ENCODE measurements around the gene ARID5B. TPM values are rescaled to one million over a fixed set of nuclear protein-coding genes. Genes with fewer than 3 reads are reported as not detected.

The ARID5B gene
- total RNA-seq, 1 donor from 2014 or later = 1.1 TPM

DNA sequence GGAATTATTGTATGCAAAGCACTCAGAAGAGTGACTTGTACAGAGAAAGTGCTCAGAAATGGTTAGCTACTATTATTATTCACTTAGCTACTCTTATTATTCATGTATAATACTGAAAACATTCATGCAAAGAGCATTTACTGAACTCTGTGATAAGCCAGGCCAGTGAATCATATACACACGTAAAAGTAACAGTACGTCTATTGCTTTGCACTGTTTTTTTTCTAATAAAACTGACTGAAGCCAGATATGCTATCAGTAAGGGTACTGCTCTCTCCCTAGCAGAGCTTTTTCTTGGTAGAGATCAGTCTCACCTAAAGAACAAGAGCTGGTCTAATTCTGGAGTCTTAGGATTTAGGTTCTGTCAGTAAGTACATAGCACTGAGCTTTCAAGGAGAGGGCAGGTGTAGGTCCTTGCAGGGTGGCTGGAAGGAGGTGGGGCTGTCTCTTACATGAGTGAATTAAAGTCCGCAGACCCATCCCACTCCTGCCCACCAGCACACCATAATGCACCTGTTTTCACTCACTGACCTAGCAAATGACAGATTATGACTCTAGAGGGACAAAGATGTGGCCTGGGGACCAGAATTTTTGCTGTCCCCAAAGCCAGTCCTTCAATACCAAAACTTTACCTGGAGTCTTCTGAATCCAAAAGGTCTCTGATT, 145.9 kb downstream of the ARID5B start:
- TF ChIP-seq, protein P1, sequence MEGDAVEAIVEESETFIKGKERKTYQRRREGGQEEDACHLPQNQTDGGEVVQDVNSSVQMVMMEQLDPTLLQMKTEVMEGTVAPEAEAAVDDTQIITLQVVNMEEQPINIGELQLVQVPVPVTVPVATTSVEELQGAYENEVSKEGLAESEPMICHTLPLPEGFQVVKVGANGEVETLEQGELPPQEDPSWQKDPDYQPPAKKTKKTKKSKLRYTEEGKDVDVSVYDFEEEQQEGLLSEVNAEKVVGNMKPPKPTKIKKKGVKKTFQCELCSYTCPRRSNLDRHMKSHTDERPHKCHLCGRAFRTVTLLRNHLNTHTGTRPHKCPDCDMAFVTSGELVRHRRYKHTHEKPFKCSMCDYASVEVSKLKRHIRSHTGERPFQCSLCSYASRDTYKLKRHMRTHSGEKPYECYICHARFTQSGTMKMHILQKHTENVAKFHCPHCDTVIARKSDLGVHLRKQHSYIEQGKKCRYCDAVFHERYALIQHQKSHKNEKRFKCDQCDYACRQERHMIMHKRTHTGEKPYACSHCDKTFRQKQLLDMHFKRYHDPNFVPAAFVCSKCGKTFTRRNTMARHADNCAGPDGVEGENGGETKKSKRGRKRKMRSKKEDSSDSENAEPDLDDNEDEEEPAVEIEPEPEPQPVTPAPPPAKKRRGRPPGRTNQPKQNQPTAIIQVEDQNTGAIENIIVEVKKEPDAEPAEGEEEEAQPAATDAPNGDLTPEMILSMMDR (IDR thresholded peaks at IDR 0.05; ENCODE audit: partially characterized antibody, unreplicated experiment) = no peak
- H3K9me3 Mint-ChIP-seq (ENCODE audit: unreplicated experiment) = no peaks in the 10 kb centered on the region
- no peak overlapping the region for H3K27ac Mint-ChIP-seq (ENCODE audit: unreplicated experiment)
- H3K4me1 Mint-ChIP-seq (ENCODE audit: low read depth, unreplicated experiment) = peaks cover 46% of the 10 kb centered on the region
- H3K27me3 Mint-ChIP-seq (ENCODE audit: unreplicated experiment) = peaks cover 2% of the 10 kb centered on the region
- no peak overlapping the region for H3K4me3 Mint-ChIP-seq (ENCODE audit: unreplicated experiment)
- DNase-seq = no peak
- no peaks in the 10 kb centered on the region for H3K36me3 Mint-ChIP-seq (ENCODE audit: unreplicated experiment)

DNA sequence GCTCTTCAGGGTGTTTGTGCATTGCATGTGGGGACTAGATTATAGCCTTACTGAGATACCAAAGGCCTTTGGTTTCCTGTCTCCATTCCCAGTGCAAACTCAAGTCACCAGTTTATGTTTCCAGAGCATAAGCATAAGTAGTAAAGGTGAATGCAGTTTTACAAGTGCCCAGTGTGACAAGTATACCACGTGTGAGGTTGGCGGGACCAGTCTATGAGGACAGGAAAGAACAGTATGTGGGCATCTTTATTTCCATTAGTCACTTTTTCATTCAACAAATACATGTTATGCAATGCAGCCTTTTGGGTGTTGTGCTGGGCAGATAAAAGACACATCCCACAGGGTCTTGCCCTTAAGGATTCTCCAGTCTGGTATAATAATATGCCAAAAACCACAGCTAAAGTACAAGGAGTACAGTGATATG, 146.5 kb downstream of the ARID5B start:
- H3K27me3 Mint-ChIP-seq (ENCODE audit: unreplicated experiment) = peaks cover 2% of the 10 kb centered on the region
- H3K4me3 Mint-ChIP-seq (ENCODE audit: unreplicated experiment) = peak overlapping the region; percentile 53
- H3K9me3 Mint-ChIP-seq (ENCODE audit: unreplicated experiment) = no peaks in the 10 kb centered on the region
- DNase-seq = no peak
- TF ChIP-seq, protein P1 (IDR thresholded peaks at IDR 0.05; ENCODE audit: partially characterized antibody, unreplicated experiment) = no peak
- no peaks in the 10 kb centered on the region for H3K36me3 Mint-ChIP-seq (ENCODE audit: unreplicated experiment)
- peaks cover 44% of the 10 kb centered on the region for H3K4me1 Mint-ChIP-seq (ENCODE audit: low read depth, unreplicated experiment)
- peak overlapping the region; percentile 22 for H3K27ac Mint-ChIP-seq (ENCODE audit: unreplicated experiment)

DNA sequence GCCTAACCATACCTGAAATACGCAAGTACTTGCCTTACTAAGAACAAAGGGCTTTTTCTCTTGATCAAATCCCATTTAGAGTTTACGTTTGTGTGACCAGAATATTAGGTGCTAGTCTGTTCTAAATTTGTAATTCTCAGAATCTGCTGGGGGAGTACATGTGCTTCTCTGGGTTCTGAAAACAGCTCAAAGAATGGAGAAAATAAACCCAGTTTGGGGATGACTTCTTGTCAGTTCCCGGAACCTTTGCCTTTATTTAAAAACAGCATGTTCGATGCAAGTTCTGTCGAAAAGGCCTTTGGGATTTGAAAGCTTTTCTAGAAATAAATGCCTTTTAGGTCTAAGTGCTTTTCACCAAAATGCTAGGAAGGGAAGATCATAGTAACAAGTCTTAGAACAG, 147.0 kb downstream of the ARID5B start:
- H3K36me3 Mint-ChIP-seq (ENCODE audit: unreplicated experiment) = no peaks in the 10 kb centered on the region
- no peak for DNase-seq
- no peak overlapping the region for H3K27ac Mint-ChIP-seq (ENCODE audit: unreplicated experiment)
- H3K4me3 Mint-ChIP-seq (ENCODE audit: unreplicated experiment) = peak overlapping the region; percentile 63
- peaks cover 2% of the 10 kb centered on the region for H3K27me3 Mint-ChIP-seq (ENCODE audit: unreplicated experiment)
- H3K9me3 Mint-ChIP-seq (ENCODE audit: unreplicated experiment) = no peaks in the 10 kb centered on the region
- H3K4me1 Mint-ChIP-seq (ENCODE audit: low read depth, unreplicated experiment) = peaks cover 39% of the 10 kb centered on the region
- TF ChIP-seq, protein P1 (IDR thresholded peaks at IDR 0.05; ENCODE audit: partially characterized antibody, unreplicated experiment) = no peak

DNA sequence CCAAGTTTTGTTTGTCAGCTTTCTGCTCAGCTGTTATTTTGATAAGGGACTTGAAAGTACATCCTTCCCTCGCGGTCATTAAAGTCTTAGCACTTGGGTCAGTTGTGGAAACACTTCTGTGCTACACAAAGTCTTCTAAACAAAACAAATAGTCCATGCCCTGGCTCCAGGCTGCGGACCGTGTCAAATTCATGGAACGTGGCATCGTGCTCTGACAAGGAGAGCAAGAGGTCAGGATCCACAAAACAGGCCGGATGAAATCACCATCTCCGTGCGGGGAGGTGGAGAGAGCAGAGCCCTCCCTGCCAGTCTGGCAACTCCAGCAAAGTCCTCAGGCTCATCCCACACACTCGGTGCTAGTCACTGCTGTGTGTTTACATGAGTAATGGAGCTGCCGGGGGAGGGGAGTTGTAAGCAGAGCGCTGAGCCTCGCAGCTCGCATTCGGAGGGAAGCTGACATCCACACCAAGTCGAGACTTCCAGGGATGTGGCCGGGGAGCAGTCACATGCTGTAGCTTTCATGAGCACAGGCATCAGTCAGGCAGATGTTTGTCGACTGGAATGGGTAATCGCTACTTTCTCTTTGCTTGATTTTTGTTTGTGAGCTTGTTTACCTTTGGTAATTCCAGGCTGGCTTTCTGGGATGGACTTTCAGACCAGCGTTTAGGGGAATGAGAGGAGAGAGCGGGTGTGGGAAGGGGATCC, 147.6 kb downstream of the ARID5B start:
- TF ChIP-seq, protein P1 (IDR thresholded peaks at IDR 0.05; ENCODE audit: partially characterized antibody, unreplicated experiment) = no peak
- Mint-ChIP-seq H3K27ac (ENCODE audit: unreplicated experiment) (peak overlapping the region; percentile 35), H3K36me3 (ENCODE audit: unreplicated experiment) (no peaks in the 10 kb centered on the region), H3K27me3 (ENCODE audit: unreplicated experiment) (peaks cover 2% of the 10 kb centered on the region), H3K4me1 (ENCODE audit: low read depth, unreplicated experiment) (peaks cover 37% of the 10 kb centered on the region), H3K4me3 (ENCODE audit: unreplicated experiment) (peak overlapping the region; percentile 63), H3K9me3 (ENCODE audit: unreplicated experiment) (no peaks in the 10 kb centered on the region)
- DNase-seq = peak; percentile 58

Data from glutamatergic neuron (in vitro differentiated cells).